SU-DHL-6 (cell line): Measurements from ENCODE around the gene SH3BGRL2.

ENCODE experiments used
- H2AFZ ChIP-seq: fragments of 200-600 bp; sonication (generic); 2 replicates; pipeline ENCODE4 v1.6.1; 2014; ENCODE audit warnings: low read depth, mild to moderate bottlenecking, moderate library complexity, mixed read lengths, antibody characterized with exemption, low read length; ENCODE audit not compliant: severe bottlenecking
- H3F3A ChIP-seq: fragments of 200-600 bp; shearing (Covaris generic); 2 replicates; pipeline ENCODE4 v1.6.0; 2016; ENCODE audit warnings: antibody characterized with exemption, mild to moderate bottlenecking; ENCODE audit not compliant: insufficient read depth
- H3K27ac ChIP-seq: fragments of 200-600 bp; sonication (generic); 2 replicates; pipeline ENCODE4 v1.5.1; 2016; ENCODE audit warnings: low read depth, mild to moderate bottlenecking, low read length, moderate library complexity, mixed read lengths
- H3K27me3 ChIP-seq: fragments of 200-600 bp; sonication (generic), shearing (Covaris generic); 2 replicates; pipeline ENCODE4 v1.6.0; 2014; ENCODE audit warnings: mild to moderate bottlenecking, low read length
- H3K36me3 ChIP-seq: fragments of 200-600 bp; sonication (generic); 2 replicates; pipeline ENCODE4 v1.6.1; 2014; ENCODE audit warnings: mild to moderate bottlenecking, low read length, mixed read lengths
- H3K4me2 ChIP-seq: fragments of 300-600, 200-600 bp; shearing (Covaris generic), sonication (generic); 2 replicates; pipeline ENCODE4 v1.6.0; 2014; ENCODE audit warnings: low read length, low read depth, mild to moderate bottlenecking; ENCODE audit not compliant: poor library complexity, severe bottlenecking
- H3K4me3 ChIP-seq: fragments of 200-600 bp; sonication (generic); 2 replicates; pipeline ENCODE4 v1.5.1; 2014; ENCODE audit warnings: antibody characterized with exemption, low read length, mild to moderate bottlenecking, mixed read lengths; ENCODE audit not compliant: insufficient read depth, poor library complexity, severe bottlenecking
- H3K79me2 ChIP-seq: fragments of 200-600 bp; sonication (generic); 2 replicates; pipeline ENCODE4 v1.6.1; 2014; ENCODE audit warnings: mild to moderate bottlenecking, low read length, moderate library complexity; ENCODE audit not compliant: insufficient read depth
- H3K9ac ChIP-seq: fragments of 200-600 bp; sonication (generic); 2 replicates; pipeline ENCODE4 v1.7.0; 2014; ENCODE audit warnings: mild to moderate bottlenecking, low read length
- H3K9me2 ChIP-seq: fragments of 200-600 bp; sonication (generic); replicated peaks from 2 replicates; pipeline ENCODE4 v1.6.1; 2014; ENCODE audit warnings: low read length; ENCODE audit not compliant: insufficient read depth
- H3K9me3 ChIP-seq: fragments of 200-600 bp; sonication (generic); 2 replicates; pipeline ENCODE4 v1.6.1; 2014; ENCODE audit warnings: low read length, mixed read lengths; ENCODE audit not compliant: insufficient read depth
- H4K20me1 ChIP-seq: fragments of 200-600 bp; sonication (generic); 2 replicates; pipeline ENCODE4 v1.6.1; 2014; ENCODE audit warnings: low read depth, mild to moderate bottlenecking, antibody characterized with exemption, low read length, moderate library complexity, mixed read lengths
- EZH2phosphoT487 ChIP-seq: fragments of 200-600 bp; sonication (generic), shearing (Covaris generic); conservative IDR thresholded peaks from 2 replicates; pipeline ENCODE4 v1.6.1; 2018; ENCODE audit warnings: mild to moderate bottlenecking, antibody characterized with exemption, low read length, moderate library complexity, mixed read lengths
- TF ChIP-seq, protein P1 (sequence below): fragments of 200-600 bp; sonication (generic); IDR thresholded peaks from one replicate; pipeline ENCODE4 v1.5.1; 2017; ENCODE audit warnings: antibody characterized with exemption, mild to moderate bottlenecking, low read length, moderate library complexity; ENCODE audit not compliant: insufficient read depth, poor library complexity, severe bottlenecking

SH3BGRL2 gene

GRCh38 chr6:79628466-79629288 lies 2.5 kb upstream of the SH3BGRL2 start:
- Histone ChIP-seq H3F3A (no peaks in the 10 kb centered on the region), H3K36me3 (no peaks in the 10 kb centered on the region), H3K9me2 (no peaks in the 10 kb centered on the region), H3K4me2 (no peak overlapping the region), H4K20me1 (no peaks in the 10 kb centered on the region), H2AFZ (no peak overlapping the region), H3K27me3 (no peaks in the 10 kb centered on the region), H3K4me3 (no peak overlapping the region), H3K9ac (no peak overlapping the region), H3K79me2 (no peaks in the 10 kb centered on the region), H3K27ac (no peak overlapping the region), H3K9me3 (no peaks in the 10 kb centered on the region)
- TF ChIP-seq EZH2phosphoT487: no peak
- TF ChIP-seq, protein P1, sequence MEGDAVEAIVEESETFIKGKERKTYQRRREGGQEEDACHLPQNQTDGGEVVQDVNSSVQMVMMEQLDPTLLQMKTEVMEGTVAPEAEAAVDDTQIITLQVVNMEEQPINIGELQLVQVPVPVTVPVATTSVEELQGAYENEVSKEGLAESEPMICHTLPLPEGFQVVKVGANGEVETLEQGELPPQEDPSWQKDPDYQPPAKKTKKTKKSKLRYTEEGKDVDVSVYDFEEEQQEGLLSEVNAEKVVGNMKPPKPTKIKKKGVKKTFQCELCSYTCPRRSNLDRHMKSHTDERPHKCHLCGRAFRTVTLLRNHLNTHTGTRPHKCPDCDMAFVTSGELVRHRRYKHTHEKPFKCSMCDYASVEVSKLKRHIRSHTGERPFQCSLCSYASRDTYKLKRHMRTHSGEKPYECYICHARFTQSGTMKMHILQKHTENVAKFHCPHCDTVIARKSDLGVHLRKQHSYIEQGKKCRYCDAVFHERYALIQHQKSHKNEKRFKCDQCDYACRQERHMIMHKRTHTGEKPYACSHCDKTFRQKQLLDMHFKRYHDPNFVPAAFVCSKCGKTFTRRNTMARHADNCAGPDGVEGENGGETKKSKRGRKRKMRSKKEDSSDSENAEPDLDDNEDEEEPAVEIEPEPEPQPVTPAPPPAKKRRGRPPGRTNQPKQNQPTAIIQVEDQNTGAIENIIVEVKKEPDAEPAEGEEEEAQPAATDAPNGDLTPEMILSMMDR: no peak

DNA sequence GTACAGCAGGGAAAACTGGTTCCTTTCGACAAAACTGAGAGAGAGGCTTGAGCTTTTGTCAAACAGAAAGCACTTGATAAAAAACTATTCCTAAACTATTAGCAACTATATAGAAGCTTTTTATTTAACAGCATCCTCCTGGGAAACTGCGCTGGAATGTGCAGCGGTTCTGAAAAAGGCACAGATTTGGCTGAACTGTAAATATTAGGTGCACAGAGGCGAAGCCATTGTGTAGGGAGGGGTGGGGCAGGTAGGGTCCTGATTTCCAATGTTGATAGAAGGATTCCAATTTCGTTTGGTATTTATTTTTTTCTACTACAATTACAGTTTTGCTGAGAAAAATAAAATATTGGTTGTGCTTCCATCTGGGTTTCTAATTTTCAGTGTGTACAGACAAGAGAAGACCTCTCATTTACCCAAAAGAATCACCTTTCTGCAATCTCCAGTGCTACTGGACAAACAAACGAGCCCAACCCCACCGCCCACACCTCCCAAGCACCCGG lies 698 bp upstream of the SH3BGRL2 start:
- Histone ChIP-seq H3K4me3 (no peak overlapping the region), H4K20me1 (no peaks in the 10 kb centered on the region), H3K9me3 (no peaks in the 10 kb centered on the region), H3K27me3 (no peaks in the 10 kb centered on the region), H3K9ac (no peak overlapping the region), H3K4me2 (no peak overlapping the region), H3K27ac (no peak overlapping the region), H2AFZ (no peak overlapping the region), H3K9me2 (no peaks in the 10 kb centered on the region), H3F3A (no peaks in the 10 kb centered on the region), H3K79me2 (no peaks in the 10 kb centered on the region), H3K36me3 (no peaks in the 10 kb centered on the region)
- TF ChIP-seq EZH2phosphoT487: no peak
- TF ChIP-seq, protein P1: no peak

DNA sequence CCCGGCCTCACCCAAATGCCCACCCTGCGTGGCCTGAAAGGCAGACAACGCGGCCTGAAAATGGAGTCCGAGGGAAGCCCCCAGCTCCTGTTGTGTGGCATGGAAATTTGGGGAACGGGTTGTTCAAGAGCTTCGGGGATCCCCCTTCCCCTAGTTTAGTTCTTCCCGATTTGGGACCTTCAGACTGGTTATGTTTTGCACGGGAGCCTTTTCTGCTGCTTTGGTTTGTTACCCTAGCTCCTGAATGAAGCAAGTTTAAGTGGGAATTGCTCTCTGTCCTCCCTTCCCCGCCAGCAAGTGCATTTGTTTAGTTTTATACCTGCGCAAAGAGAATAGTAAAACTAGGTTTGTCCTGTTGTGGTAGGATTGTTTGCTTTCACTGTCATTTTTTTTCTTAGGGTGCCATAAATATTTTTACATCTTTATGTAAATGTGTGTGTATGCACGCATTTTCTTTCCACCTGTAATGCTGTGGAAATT lies 604 bp downstream of the SH3BGRL2 start:
- Histone ChIP-seq H3K79me2 (no peaks in the 10 kb centered on the region), H3K27me3 (no peaks in the 10 kb centered on the region), H3K27ac (no peak overlapping the region), H3F3A (no peaks in the 10 kb centered on the region), H3K9me2 (no peaks in the 10 kb centered on the region), H3K4me3 (no peak overlapping the region), H3K9me3 (no peaks in the 10 kb centered on the region), H3K4me2 (no peak overlapping the region), H2AFZ (no peak overlapping the region), H3K9ac (no peak overlapping the region), H3K36me3 (no peaks in the 10 kb centered on the region), H4K20me1 (no peaks in the 10 kb centered on the region)
- TF ChIP-seq EZH2phosphoT487: no peak
- TF ChIP-seq, protein P1: no peak
